HG03159 (cell line): ENCODE data around the gene AOAH.
"Not testable (repeated sequence)": the region's sequence is repeated elsewhere in the genome, so short reads cannot be mapped to it uniquely, and the experiment has no call there.

Experiments
- ATAC-seq: cut with Tn5 transposase; IDR thresholded peaks from one replicate; pipeline ENCODE4 v1.9.1; 2021; ENCODE audit warnings: mild to moderate bottlenecking, moderate library complexity; ENCODE audit not compliant: unreplicated experiment

AOAH gene

GRCh38 chr7:36659638-36660341 is 64.5 kb downstream of the AOAH start:
- ATAC-seq = no peak

DNA sequence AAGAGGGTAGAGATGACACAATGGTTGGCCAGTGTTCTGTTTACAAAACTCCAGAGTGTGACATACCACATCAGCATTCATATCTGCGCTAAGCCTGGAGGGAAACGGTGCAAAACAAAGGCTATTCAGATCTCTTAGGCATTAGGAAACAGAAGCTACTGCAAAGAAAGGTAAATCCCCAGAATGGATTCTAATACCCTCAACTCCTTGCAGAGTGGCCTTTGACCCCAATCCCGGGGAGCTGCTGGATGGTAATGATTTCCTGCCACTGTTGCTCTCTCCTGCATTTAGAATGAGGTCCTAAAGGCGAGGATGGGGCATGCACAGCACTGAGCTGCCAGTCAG is 65.2 kb downstream of the AOAH start:
- ATAC-seq = no peak

- no peak for ATAC-seq
Observed at GRCh38 chr7:36658335-36659171, 65.7 kb downstream of the AOAH start.

DNA sequence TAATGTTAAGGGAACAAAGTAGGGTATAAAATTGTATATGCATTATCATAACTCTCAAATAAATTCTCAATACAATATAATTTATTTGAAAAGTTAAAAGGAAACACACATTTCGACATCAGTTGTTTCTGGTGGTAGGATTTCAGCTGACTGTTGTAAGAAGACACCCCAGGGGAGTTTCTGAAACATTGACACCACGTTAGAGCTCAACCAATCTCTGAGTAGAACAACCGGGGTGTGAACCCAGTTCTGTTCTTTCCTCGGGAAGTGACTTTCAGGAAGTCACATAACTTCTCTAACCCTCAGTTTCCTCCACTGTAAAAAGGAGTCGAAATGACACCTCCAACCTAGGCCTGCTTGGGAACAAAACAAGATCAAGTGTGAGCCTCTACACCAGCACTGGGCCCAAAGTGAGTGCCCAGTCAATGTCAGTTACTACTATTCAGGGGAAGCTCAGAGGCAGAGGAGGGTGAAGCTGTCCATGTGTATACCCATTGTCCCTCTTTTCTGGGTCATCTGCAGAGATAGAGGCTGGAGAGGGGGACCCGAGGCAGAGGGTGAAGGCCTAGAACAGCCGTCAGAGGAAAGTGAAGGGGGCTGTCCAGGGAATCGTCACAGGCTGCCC is 67.1 kb downstream of the AOAH start:
- ATAC-seq = no peak

GRCh38 chr7:36654436-36654835 is 69.9 kb downstream of the AOAH start:
- no peak for ATAC-seq

GRCh38 chr7:36653663-36654355 is 70.5 kb downstream of the AOAH start:
- ATAC-seq = no peak

DNA sequence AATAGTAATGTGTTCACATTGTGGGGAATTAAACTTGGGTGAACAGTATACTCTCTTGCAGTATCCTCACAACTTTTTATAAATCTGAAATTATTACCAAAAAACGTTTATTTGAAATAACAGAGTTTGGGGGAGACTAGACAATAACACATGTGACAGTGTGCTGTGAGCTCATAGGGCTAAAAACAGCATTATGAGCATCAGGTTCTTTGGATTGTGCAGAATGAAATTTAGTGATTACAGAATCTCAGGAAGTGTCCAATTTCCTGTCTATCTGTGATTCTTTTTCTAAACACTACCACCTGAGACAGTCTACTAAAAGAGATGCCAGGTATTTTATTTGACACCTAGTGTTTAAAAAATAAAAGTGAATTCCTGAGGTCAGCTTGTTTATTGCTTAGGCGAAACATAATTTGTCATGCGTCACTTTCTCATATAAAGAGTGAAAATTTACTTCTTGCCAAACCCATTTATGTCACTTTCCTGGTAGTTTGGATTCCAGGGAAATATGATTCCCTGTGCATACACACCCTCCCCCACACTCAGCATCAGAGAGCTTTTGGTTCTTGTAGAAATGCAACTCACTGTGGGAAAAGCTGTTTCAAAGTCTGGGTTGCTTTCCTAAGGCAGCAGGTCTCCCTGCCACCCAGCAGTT is 71.2 kb downstream of the AOAH start:
- ATAC-seq = no peak

GRCh38 chr7:36652431-36652830 is 71.9 kb downstream of the AOAH start:
- no peak for ATAC-seq

- ATAC-seq = no peak
Observed at GRCh38 chr7:36651404-36651803, 72.9 kb downstream of the AOAH start.

- ATAC-seq = no peak
Observed at GRCh38 chr7:36650766-36651312, 73.5 kb downstream of the AOAH start.

GRCh38 chr7:36650320-36650719 is 74.0 kb downstream of the AOAH start:
- no peak for ATAC-seq

- ATAC-seq = not testable (repeated sequence)
Observed at GRCh38 chr7:36649319-36649718, 75.0 kb downstream of the AOAH start.

DNA sequence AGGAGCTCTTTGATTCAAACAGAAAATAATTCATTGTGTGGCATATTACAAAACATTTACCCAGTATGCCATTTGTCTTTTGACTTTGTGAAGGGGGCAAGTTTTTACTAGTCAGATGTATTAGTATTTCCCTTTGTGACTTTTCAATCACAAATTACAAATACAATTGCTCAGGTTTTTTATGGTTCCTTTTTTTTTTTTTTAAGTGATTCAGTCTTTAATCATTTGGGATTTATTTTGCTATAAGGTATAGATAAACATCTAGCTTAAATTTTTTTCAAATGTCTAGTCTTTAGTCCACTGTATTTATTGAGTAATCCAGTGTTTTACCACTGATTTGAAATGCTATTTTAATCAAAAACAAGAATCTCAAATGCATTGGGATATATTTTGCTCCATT is 75.9 kb downstream of the AOAH start:
- no peak for ATAC-seq

DNA sequence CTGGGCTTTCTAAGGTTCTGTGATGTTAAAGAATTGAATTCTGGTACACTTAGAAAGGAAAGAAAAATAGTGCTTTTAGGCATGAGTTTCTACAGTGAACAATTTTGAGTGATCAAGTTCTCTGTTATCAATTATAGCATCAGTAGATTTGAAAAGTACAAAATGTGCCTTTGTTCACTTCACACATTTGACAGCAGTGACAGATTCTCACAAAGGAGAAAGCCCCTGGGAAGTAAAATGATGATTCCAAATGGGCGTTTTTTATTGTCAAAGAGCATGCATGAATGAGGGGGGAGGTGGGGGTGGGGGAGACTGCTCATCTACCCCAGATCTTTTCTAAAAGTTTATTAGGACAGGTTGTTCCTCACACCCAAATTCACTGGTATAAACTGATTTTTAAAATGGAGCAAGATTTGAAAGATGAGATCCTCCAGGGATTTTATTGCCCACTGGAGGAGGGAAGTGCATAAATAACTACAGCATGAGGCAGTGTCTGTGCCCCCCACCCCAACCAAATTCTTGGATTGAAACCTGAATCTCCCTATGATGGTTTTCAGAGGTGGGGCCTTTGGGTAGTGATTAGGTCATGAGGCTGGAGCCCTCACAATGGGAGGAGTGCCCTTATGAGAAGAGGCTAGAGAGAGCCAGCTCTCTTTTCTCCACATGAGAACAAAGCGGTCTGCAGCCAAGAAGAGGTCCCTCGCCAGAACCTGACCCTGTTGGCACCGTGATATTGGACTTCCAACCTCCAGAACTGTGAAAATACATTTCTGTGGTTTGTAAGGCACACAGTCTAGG is 79.5 kb downstream of the AOAH start:
- ATAC-seq = no peak

GRCh38 chr7:36642414-36642813 is 81.9 kb downstream of the AOAH start:
- no peak for ATAC-seq

DNA sequence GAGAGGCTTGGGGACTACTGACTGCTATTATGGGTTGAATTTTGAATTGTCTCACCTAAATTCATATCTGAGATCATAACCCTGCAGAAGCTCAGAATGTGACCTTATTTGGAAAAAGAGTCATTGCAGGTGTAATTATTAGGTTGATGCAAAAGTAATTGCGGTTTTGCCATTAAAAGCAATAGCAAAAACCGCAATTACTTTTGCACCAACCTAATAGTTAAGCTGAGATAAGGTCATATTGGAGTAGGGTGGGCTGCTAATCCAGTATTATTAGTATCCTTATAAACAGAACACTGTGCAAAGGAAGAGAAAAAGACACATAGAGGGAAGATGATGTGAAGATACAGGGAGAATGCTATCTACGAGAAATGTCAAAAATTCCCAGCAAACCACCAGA is 82.3 kb downstream of the AOAH start:
- ATAC-seq = no peak

- no peak for ATAC-seq
Observed at GRCh38 chr7:36640682-36641081, 83.6 kb downstream of the AOAH start.

- no peak for ATAC-seq
Observed at GRCh38 chr7:36639826-36640225, 84.5 kb downstream of the AOAH start.

- no peak for ATAC-seq
Observed at GRCh38 chr7:36638586-36639263, 85.6 kb downstream of the AOAH start.
